HepG2 (cell line): ENCODE data around the gene CUL7. TPM values are rescaled to one million over a fixed set of nuclear protein-coding genes. Genes with fewer than 3 reads are reported as not detected.

Experiments
- ATAC-seq: fragments of 200-7000 bp; cut with Tn5 transposase; 3 replicates; pipeline ENCODE4 v1.9.1; 2020; ENCODE audit warnings: mild to moderate bottlenecking, moderate library complexity
- BruUV-seq: library from RNA; stranded (reverse); fragments of 400-500 nt; replicated peaks from 2 replicates; lab custom pipeline; 2021; lab: Mats Ljungman, UMichigan
- CTCF ChIA-PET: fragments of 300-600 bp; formaldehyde crosslinking; extraction: SDS; loops from one replicate; lab custom pipeline; 2021; ENCODE audit warnings: low total read pairs, inconsistent platforms, low intra/inter-chr PET ratio; lab: Yijun Ruan, JAX
- POLR2A ChIA-PET: fragments of 350-600 bp; sonication (Branson Sonifier 250); formaldehyde crosslinking; loops from one replicate; lab custom pipeline; 2020; ENCODE audit warnings: antibody characterized with exemption, inconsistent platforms; lab: Yijun Ruan, JAX
- DNase-seq: peaks from one replicate; pipeline ENCODE4 v3.0.0-alpha.2; 2015; ENCODE audit warnings: low spot score
- FAIRE-seq: peaks from 3 replicates; lab custom pipeline; 2011; peaks lifted over from hg19 to GRCh38; lab: Jason Lieb, UNC
- H2AFZ ChIP-seq: one replicate; pipeline ENCODE4 v1.6.1; 2011; ENCODE audit warnings: low read length, inconsistent platforms
- H3K27ac ChIP-seq: fragments of 300-600 bp; 3 replicates; pipeline ENCODE4 v1.8.0; 2011; ENCODE audit warnings: mixed run types, mild to moderate bottlenecking, mixed read lengths, low read length, inconsistent platforms; ENCODE audit not compliant: insufficient read depth; ENCODE audit errors: extremely low read length
- H3K27me3 ChIP-seq, 2 experiments: fragments of 200-600 bp in 1 of 2; 2 replicates in 1 of 2; 3 replicates in 1 of 2; pipeline versions ENCODE4 v1.6.0 to v1.8.0; 2011; ENCODE audit warnings: low read length in 2 of 2, mild to moderate bottlenecking in 2 of 2, moderate library complexity in 2 of 2, inconsistent platforms in 1 of 2; ENCODE audit not compliant: insufficient read depth in 2 of 2, control insufficient read depth in 1 of 2
- H3K36me3 ChIP-seq, 2 experiments: fragments of 200-600 bp in 1 of 2; replicated peaks in 1 of 2; 2 replicates in 1 of 2; 3 replicates in 1 of 2; pipeline versions ENCODE4 v1.5.1 to v1.8.0; 2011; ENCODE audit warnings: low read length in 2 of 2, inconsistent platforms in 1 of 2; ENCODE audit not compliant: insufficient read depth in 2 of 2, control insufficient read depth in 1 of 2
- H3K4me1 ChIP-seq: 2 replicates; pipeline ENCODE4 v1.5.1; 2012; ENCODE audit warnings: low read length, inconsistent platforms; ENCODE audit not compliant: insufficient read depth
- H3K4me2 ChIP-seq: 2 replicates; pipeline ENCODE4 v1.6.0; 2011; ENCODE audit warnings: low read depth, low read length, inconsistent platforms
- H3K4me3 ChIP-seq, 3 experiments: fragments of 200-600 bp in 1 of 3; sonication (generic), shearing (Covaris generic) in 1 of 3; replicated peaks in 1 of 3; 2 replicates each; pipeline ENCODE4 v1.5.1; 2011 to 2016; ENCODE audit warnings: low read length in 3 of 3, inconsistent platforms in 2 of 3, low read depth in 2 of 3, mild to moderate bottlenecking in 2 of 3, control low read depth in 1 of 3, mixed read lengths in 1 of 3; ENCODE audit not compliant: insufficient read depth in 1 of 3
- H3K79me2 ChIP-seq: one replicate; pipeline ENCODE4 v1.6.1; 2011; ENCODE audit warnings: low read length, inconsistent platforms; ENCODE audit not compliant: insufficient read depth
- H3K9ac ChIP-seq: 2 replicates; pipeline ENCODE4 v1.6.0; 2011; ENCODE audit warnings: mild to moderate bottlenecking, low read depth, low read length, inconsistent platforms; ENCODE audit not compliant: insufficient read depth
- H3K9me3 ChIP-seq: 2 replicates; pipeline ENCODE4 v1.5.1; 2012; ENCODE audit warnings: mild to moderate bottlenecking, low read length
- H4K20me1 ChIP-seq: 2 replicates; pipeline ENCODE4 v1.6.0; 2011; ENCODE audit warnings: inconsistent platforms, mild to moderate bottlenecking, low read length, moderate library complexity; ENCODE audit not compliant: insufficient read depth
- AGO2 ChIP-seq: fragments of 200-400 bp; formaldehyde crosslinking; optimal IDR thresholded peaks from 2 replicates; pipeline ENCODE3; 2017; ENCODE audit warnings: mild to moderate bottlenecking, low read depth, low read length, moderate library complexity
- POLR2A ChIP-seq, 2 experiments: IDR thresholded peaks; 2 replicates each; pipeline ENCODE4 v1.6.1; 2011; ENCODE audit warnings: low read depth in 2 of 2, low read length in 2 of 2, mild to moderate bottlenecking in 1 of 2, moderate library complexity in 1 of 2; ENCODE audit not compliant: insufficient read depth in 1 of 2
- RBFOX2 ChIP-seq: fragments of 200-400 bp; formaldehyde crosslinking; IDR thresholded peaks from 2 replicates; pipeline ENCODE4 v1.6.1; 2017; ENCODE audit warnings: low read depth, mild to moderate bottlenecking, low read length
- RFXANK ChIP-seq: IDR thresholded peaks from 2 replicates; pipeline ENCODE4 v1.6.1; 2016
- SALL1 ChIP-seq: sonication (generic); formaldehyde crosslinking; IDR thresholded peaks from 2 replicates; pipeline ENCODE4 v1.8.0; 2022; ENCODE audit warnings: mild to moderate bottlenecking, missing genetic modification reagents
- ZNF431 ChIP-seq: sonication (generic); formaldehyde crosslinking; IDR thresholded peaks from 2 replicates; pipeline ENCODE4 v1.9.0; 2022; ENCODE audit warnings: missing genetic modification reagents, low read depth, mild to moderate bottlenecking, borderline replicate concordance
- ZNF432 ChIP-seq: sonication (generic); formaldehyde crosslinking; IDR thresholded peaks from 2 replicates; pipeline ENCODE4 v1.5.0; 2020; ENCODE audit warnings: missing genetic modification reagents, mild to moderate bottlenecking, borderline replicate concordance
- ZNF607 ChIP-seq: sonication (generic); formaldehyde crosslinking; IDR thresholded peaks from 2 replicates; pipeline ENCODE4 v1.5.1; 2020; ENCODE audit warnings: missing genetic modification reagents, mild to moderate bottlenecking, borderline replicate concordance
- WGBS: methylation state at CpG from one replicate; pipeline ENCODE4 v1.1.6; 2017; ENCODE audit warnings: low lambda C conversion rate; 5-methylcytosine and 5-hydroxymethylcytosine counted together
- in situ Hi-C: cut with HindIII; loops from 2 replicates; pipeline ENCODE4 v1.10.0; 2017; ENCODE audit warnings: low pct_unique_long_range_greater_than_20kb; ENCODE audit not compliant: extremely low pct_ligation_motif_present
- intact Hi-C: fragments of 100-400 bp; cut with micrococcal nuclease; formaldehyde crosslinking; loops from one replicate; pipeline ENCODE4 v1.10.0; 2022; ENCODE audit not compliant: unreplicated experiment
- polyA plus RNA-seq, 8 experiments: library from polyadenylated mRNA; depleted of rRNA in 3 of 8; stranded (reverse) in 7 of 8; unstranded in 1 of 8; fragments of >200 nt; fragmentation: Illumina TruSeq in 4 of 8; extraction: Trizol in 4 of 8; gene quantifications; 2 replicates each; pipeline versions ENCODE4 v1.2.1 to v1.2.3, GENCODE V29; 2011 to 2016; ENCODE audit warnings: low read depth in 4 of 8, missing spikeins in 1 of 8, mixed read lengths in 1 of 8; ENCODE audit not compliant: insufficient read depth in 1 of 8
- total RNA-seq, 5 experiments: library from RNA; depleted of rRNA; stranded (reverse); fragments of >200 nt; fragmentation: Illumina TruSeq; extraction: Trizol; gene quantifications; 2 replicates each; pipeline ENCODE4 v1.2.3, GENCODE V29; 2016; ENCODE audit warnings: low read depth in 1 of 5
- TF ChIP-seq, protein P1 (sequence below): sonication (generic); formaldehyde crosslinking; IDR thresholded peaks from 2 replicates; pipeline ENCODE4 v1.4.0; 2020; ENCODE audit warnings: missing genetic modification reagents, mild to moderate bottlenecking, borderline replicate concordance
- TF ChIP-seq, protein P2 (sequence below): IDR thresholded peaks from 2 replicates; pipeline ENCODE4 v1.6.1; 2016; ENCODE audit warnings: mild to moderate bottlenecking, missing biosample characterization, missing genetic modification reagents

Gene CUL7
- total and polyA plus RNA-seq, 2 of the 13 experiments (the other 11 are each of a cell fraction or from before 2014, with no cell fraction given): 32.0 to 60.7 TPM

- TF ChIP-seq ZNF607 (CRISPR knock-in tag) (no peak), ZNF432 (CRISPR knock-in tag) (no peak), SALL1 (CRISPR knock-in tag) (no peak), RFXANK (CRISPR knock-in tag) (no peak), ZNF431 (CRISPR knock-in tag) (no peak)
- TF ChIP-seq, protein P1, sequence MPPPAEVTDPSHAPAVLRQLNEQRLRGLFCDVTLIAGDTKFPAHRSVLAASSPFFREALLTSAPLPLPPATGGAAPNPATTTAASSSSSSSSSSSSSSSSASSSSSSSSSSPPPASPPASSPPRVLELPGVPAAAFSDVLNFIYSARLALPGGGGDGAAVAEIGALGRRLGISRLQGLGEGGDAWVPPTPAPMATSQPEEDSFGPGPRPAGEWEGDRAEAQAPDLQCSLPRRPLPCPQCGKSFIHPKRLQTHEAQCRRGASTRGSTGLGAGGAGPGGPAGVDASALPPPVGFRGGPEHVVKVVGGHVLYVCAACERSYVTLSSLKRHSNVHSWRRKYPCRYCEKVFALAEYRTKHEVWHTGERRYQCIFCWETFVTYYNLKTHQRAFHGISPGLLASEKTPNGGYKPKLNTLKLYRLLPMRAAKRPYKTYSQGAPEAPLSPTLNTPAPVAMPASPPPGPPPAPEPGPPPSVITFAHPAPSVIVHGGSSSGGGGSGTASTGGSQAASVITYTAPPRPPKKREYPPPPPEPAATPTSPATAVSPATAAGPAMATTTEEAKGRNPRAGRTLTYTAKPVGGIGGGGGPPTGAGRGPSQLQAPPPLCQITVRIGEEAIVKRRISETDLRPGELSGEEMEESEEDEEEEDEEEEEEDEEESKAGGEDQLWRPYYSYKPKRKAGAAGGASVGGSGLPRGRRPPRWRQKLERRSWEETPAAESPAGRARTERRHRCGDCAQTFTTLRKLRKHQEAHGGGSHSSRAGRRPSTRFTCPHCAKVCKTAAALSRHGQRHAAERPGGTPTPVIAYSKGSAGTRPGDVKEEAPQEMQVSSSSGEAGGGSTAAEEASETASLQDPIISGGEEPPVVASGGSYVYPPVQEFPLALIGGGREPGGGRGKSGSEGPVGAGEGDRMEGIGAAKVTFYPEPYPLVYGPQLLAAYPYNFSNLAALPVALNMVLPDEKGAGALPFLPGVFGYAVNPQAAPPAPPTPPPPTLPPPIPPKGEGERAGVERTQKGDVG: no peak
Measured at GRCh38 chr6:43032326-43032725, 21.3 kb downstream of the CUL7 start (continued).

GRCh38 chr6:43029120-43029519, 24.5 kb downstream of the CUL7 start:
- H3K27ac ChIP-seq: no peak overlapping the region
- in situ Hi-C loops (no loop called here), intact Hi-C loops (no loop called here)
- H3K4me2 ChIP-seq: no peak overlapping the region
- ATAC-seq (no peak), FAIRE-seq (no peak), DNase-seq (no peak)
- no peaks in the 10 kb centered on the region for H3K4me1 ChIP-seq
- ChIA-PET CTCF (no interaction called here), POLR2A (no interaction called here)
- no peaks in the 10 kb centered on the region for H4K20me1 ChIP-seq
- H3K79me2 ChIP-seq: peaks cover 8% of the 10 kb centered on the region
- 0 out of 2 replicates have a peak, but pooled peaks have one; percentile 37 for TF ChIP-seq RBFOX2
- peak; percentile 24 for TF ChIP-seq AGO2
- peak in 1 of 2 experiments; percentile 27; a peak in 1 of 4 replicates for TF ChIP-seq POLR2A (IDR thresholded peaks at IDR 0.05; ENCODE audit: insufficient read depth in 1 of 2, low read depth in 2 of 2, low read length in 2 of 2)
- TF ChIP-seq, protein P2, sequence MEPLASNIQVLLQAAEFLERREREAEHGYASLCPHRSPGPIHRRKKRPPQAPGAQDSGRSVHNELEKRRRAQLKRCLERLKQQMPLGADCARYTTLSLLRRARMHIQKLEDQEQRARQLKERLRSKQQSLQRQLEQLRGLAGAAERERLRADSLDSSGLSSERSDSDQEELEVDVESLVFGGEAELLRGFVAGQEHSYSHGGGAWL (CRISPR knock-in tag): no peak
- H3K27me3 ChIP-seq: no peaks in the 10 kb centered on the region
- peaks cover 36 to 68% of the 10 kb centered on the region in 2 experiments for H3K36me3 ChIP-seq
- no peaks in the 10 kb centered on the region for H3K9me3 ChIP-seq
- H2AFZ ChIP-seq: no peak overlapping the region
- no peak overlapping the region for H3K9ac ChIP-seq
- 94% methylated on average over 9 of the region's 9 CpGs for WGBS
- H3K4me3 ChIP-seq: no peak overlapping the region
- BruUV-seq: TSS peak; percentile 32
